Suprapubic skin (tissue), 3 donors: Measurements from ENCODE around the gene TTC12.
A peak's percentile ranks its signal among the peaks of the same experiment; 100 is the strongest.

Experiments used
- CTCF ChIP-seq, 2 donors: fragments of 200-600 bp in 1 of 2; fragments of 450-650 bp in 1 of 2; sonication (generic) in 1 of 2; IDR thresholded peaks; one replicate each; pipeline ENCODE4 v1.5.1; 2016 to 2019; ENCODE audit warnings: antibody characterized with exemption in 2 of 2, mild to moderate bottlenecking in 1 of 2, moderate library complexity in 1 of 2
- POLR2A ChIP-seq, 2 donors: fragments of 450-650 bp; IDR thresholded peaks; one replicate each; pipeline ENCODE4 v1.6.1; 2017; ENCODE audit warnings: antibody characterized with exemption in 2 of 2, mild to moderate bottlenecking in 2 of 2, moderate library complexity in 2 of 2

GRCh38 chr11:113305440-113306336 lies 8.7 kb upstream of the TTC12 start:
- TF ChIP-seq CTCF (IDR thresholded peaks at IDR 0.05): peak; percentile 84 to 92
- TF ChIP-seq POLR2A (IDR thresholded peaks at IDR 0.05): no peak
